Stimulated activated memory B cell treated with anti-CD40 and anti-IgM and Interleukin-4, amounts not matched to agents 10 μg/mL and 1 μg/mL and 100 μg/mL, for 72 hours (primary cell): ENCODE data around the gene EEFSEC.

Experiments
- ATAC-seq: fragments of 150-1000 bp; cut with Tn5 transposase; 2 replicates; pipeline ENCODE4 v1.10.0; 2021
- H3K27ac Mint-ChIP-seq: one replicate; pipeline ENCODE4 v1.8.0; 2022; ENCODE audit warnings: mild to moderate bottlenecking, mixed read lengths
- H3K27me3 Mint-ChIP-seq: one replicate; pipeline ENCODE4 v1.8.0; 2022; ENCODE audit warnings: mixed read lengths
- H3K36me3 Mint-ChIP-seq: one replicate; pipeline ENCODE4 v1.8.0; 2022; ENCODE audit warnings: mixed read lengths
- H3K4me1 Mint-ChIP-seq: one replicate; pipeline ENCODE4 v1.8.0; 2022; ENCODE audit warnings: mixed read lengths
- H3K4me3 Mint-ChIP-seq: one replicate; pipeline ENCODE4 v1.8.0; 2022; ENCODE audit warnings: mild to moderate bottlenecking, moderate library complexity, mixed read lengths
- H3K9me3 Mint-ChIP-seq: one replicate; pipeline ENCODE4 v1.8.0; 2022; ENCODE audit warnings: mixed read lengths

EEFSEC gene

GRCh38 chr3:128273109-128273840, 120.0 kb downstream of the EEFSEC start:
- Mint-ChIP-seq H3K4me3 (no peak overlapping the region), H3K27ac (no peak overlapping the region), H3K36me3 (peaks cover 33% of the 10 kb centered on the region), H3K27me3 (no peaks in the 10 kb centered on the region), H3K9me3 (no peaks in the 10 kb centered on the region), H3K4me1 (no peaks in the 10 kb centered on the region)
- no peak for ATAC-seq

DNA sequence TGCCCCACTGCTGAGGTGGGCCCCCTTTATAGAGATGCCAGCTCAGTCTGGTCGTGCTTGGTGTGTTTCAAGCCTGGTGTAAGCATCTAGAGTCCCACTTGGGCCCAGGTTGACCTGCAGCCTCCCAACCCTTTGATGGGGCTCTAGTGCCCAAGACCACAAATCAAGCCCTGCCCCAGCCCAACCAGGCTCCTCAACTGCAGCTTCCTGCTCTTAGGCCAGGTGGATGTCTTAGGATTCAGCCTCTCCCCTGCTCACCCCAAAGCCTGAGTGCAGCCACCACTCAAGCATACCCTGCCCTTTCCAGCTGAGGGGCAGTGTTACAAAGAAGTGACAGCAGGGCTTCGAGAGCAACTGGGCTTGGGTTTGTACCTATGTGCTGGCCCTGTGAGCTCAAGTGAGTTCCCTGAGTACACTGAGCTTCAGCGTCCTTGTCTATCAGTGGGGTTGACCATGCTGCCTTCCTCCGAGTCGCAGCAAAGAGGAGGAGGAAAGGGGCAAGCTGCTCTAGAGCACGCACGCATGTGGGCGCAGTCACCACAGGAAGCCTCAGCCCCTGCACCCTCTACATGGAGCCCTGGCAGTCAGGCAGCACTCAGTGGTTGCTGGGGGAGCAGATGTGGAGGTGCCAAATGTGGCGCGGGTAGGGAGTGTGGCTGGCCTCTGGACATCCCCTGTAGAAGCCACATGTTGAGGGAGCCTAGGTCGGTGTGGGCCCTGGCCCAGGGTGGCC, 120.7 kb downstream of the EEFSEC start:
- no peak for ATAC-seq
- no peaks in the 10 kb centered on the region for H3K27me3 Mint-ChIP-seq
- no peak overlapping the region for H3K4me3 Mint-ChIP-seq
- H3K4me1 Mint-ChIP-seq: no peaks in the 10 kb centered on the region
- H3K9me3 Mint-ChIP-seq: no peaks in the 10 kb centered on the region
- H3K36me3 Mint-ChIP-seq: peaks cover 26% of the 10 kb centered on the region
- H3K27ac Mint-ChIP-seq: no peak overlapping the region

DNA sequence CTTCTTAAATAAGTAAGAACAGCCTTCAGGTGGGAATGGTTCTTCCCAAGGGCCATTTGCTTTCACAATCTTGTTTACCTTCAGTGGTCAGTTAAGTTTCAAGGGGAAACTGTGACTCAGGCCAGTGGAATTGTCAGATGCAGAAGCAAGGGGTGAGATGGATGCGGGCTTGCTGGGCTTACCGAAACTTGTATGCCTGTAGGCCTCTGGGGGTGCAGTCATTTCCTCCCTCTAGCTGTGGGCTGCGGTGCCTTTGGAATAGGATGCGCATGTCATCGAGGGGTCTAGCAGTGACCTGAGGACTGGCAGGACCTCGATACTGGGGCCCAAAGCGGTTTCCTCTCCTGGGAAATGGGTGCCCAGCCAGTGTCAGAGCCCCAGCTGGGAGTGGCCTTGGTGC, 121.6 kb downstream of the EEFSEC start:
- no peaks in the 10 kb centered on the region for H3K27me3 Mint-ChIP-seq
- no peaks in the 10 kb centered on the region for H3K4me1 Mint-ChIP-seq
- H3K36me3 Mint-ChIP-seq: peaks cover 20% of the 10 kb centered on the region
- H3K4me3 Mint-ChIP-seq: no peak overlapping the region
- H3K9me3 Mint-ChIP-seq: no peaks in the 10 kb centered on the region
- ATAC-seq: no peak
- H3K27ac Mint-ChIP-seq: no peak overlapping the region

- H3K9me3 Mint-ChIP-seq: no peaks in the 10 kb centered on the region
- H3K4me3 Mint-ChIP-seq: no peak overlapping the region
- H3K27me3 Mint-ChIP-seq: no peaks in the 10 kb centered on the region
- H3K4me1 Mint-ChIP-seq: no peaks in the 10 kb centered on the region
- H3K36me3 Mint-ChIP-seq: peaks cover 17% of the 10 kb centered on the region
- no peak overlapping the region for H3K27ac Mint-ChIP-seq
- ATAC-seq: no peak
Measured at GRCh38 chr3:128275316-128276145, 122.2 kb downstream of the EEFSEC start.

DNA sequence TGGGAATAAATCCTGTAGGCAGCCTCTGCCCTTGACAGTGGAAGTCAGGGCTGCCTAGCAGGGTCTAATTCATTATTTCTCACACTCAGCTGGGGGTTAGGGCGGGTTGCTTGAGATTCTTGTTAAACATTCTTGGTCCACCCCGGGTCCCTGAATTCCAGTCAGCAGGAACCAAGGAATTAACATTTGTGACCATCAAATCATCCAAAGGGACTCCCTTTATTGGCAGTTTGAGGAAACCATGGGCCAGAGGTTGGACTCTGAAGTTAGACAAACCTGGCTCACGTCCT, 122.8 kb downstream of the EEFSEC start:
- no peaks in the 10 kb centered on the region for H3K27me3 Mint-ChIP-seq
- no peak overlapping the region for H3K27ac Mint-ChIP-seq
- no peaks in the 10 kb centered on the region for H3K4me1 Mint-ChIP-seq
- H3K36me3 Mint-ChIP-seq: peaks cover 18% of the 10 kb centered on the region
- H3K4me3 Mint-ChIP-seq: no peak overlapping the region
- ATAC-seq: no peak
- H3K9me3 Mint-ChIP-seq: no peaks in the 10 kb centered on the region

DNA sequence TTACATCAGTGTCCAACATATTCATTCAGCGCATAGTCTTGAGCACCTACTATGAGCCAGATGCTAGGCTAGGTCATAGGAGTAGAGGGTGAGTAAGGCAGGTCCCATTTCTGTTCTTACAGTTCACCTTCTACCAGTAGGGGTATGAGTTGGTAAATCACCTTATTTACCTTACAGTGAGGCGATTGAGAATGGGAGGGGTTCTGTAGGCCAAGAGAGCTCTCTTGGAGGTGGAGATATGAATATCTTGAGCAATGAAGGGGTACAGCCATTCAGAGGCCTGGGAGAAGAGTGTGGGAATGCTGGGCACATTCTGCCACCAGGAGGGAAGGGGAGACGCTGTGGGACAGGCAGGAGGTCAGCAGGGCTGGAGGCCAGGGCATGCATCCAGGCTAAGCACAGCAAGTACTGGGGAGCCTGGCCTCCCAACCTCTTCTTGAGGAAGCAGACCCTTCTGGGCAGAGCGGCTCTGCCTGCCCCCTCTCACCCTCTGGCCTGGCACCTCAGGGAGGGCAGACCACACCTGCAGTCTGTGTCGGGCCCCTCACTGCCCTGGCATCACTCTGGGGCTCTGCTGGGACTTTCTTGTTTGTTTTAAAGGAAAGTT, 123.4 kb downstream of the EEFSEC start:
- Mint-ChIP-seq H3K27ac (no peak overlapping the region), H3K27me3 (no peaks in the 10 kb centered on the region), H3K4me3 (no peak overlapping the region), H3K4me1 (no peaks in the 10 kb centered on the region), H3K36me3 (peaks cover 19% of the 10 kb centered on the region), H3K9me3 (no peaks in the 10 kb centered on the region)
- ATAC-seq: no peak

- H3K36me3 Mint-ChIP-seq: peaks cover 11% of the 10 kb centered on the region
- no peaks in the 10 kb centered on the region for H3K27me3 Mint-ChIP-seq
- no peak overlapping the region for H3K27ac Mint-ChIP-seq
- no peaks in the 10 kb centered on the region for H3K9me3 Mint-ChIP-seq
- no peak for ATAC-seq
- H3K4me3 Mint-ChIP-seq: no peak overlapping the region
- no peaks in the 10 kb centered on the region for H3K4me1 Mint-ChIP-seq
Measured at GRCh38 chr3:128277378-128278069, 124.2 kb downstream of the EEFSEC start.

DNA sequence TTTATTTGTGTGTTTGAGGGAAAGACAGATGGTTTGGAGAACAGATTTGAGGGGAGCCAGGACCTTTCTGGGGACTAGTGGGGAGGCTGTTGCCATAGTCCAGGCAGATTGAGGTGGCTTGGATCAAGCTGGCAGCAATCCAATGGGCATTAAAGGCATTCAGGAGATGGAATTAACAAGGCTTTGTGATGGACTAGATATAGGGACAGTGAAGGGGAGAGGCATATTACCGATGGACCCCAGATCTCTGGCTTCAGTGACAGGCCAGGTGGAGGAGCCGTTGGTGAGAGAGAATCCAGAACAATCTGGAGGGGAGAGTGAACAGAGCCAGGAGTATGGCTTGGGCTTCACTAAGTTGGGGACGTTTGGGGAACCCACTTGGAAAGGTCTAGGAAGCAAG, 124.8 kb downstream of the EEFSEC start:
- ATAC-seq: no peak
- Mint-ChIP-seq H3K4me3 (no peak overlapping the region), H3K27ac (no peak overlapping the region)

DNA sequence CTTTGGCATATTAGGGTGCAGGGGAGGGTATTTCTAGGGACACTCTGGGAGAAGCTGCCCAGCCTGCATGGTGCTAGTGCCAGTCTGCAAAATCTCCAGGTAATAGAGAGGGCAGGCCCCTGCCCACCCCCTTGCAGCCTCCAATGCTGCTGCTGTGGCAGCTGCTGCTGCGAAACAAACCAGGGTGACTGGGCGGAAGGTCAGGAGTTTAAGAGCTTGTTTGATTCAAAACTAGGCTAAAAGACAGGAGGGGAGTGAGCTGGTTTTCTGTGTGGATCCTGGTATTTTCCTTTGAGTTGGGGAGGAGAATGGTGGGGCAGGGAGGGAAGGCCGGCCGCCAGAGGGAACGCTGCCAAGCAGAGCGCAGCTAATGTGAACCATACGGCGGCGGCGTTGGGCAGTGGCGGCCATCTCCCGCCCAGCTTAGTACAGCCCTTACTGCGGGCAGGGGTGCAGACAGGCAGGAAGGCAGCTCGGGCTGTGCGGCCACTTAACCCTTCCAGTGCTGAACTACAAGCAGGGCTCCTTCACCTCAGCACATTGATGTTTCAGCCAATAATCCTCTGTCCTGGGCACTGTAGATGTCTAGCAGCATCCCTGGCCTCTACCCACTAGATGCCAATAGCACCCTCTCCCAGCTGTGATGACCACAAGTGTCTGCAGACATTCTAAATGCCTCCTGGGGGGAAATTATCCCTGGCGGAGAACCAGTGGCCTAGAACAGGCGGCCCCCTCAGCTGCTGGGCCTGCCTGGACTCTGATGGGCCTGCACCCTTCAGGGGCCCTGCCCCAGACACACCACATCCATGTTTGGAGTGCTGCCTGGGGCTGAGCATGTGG, 125.7 kb downstream of the EEFSEC start:
- Mint-ChIP-seq H3K9me3 (no peaks in the 10 kb centered on the region), H3K27me3 (no peaks in the 10 kb centered on the region), H3K36me3 (peaks cover 18% of the 10 kb centered on the region), H3K4me1 (no peaks in the 10 kb centered on the region), H3K4me3 (no peak overlapping the region), H3K27ac (no peak overlapping the region)
- ATAC-seq: no peak

More for the DNA sequence above, 124.8 kb downstream of the EEFSEC start:
- Mint-ChIP-seq H3K36me3 (peaks cover 9% of the 10 kb centered on the region), H3K4me1 (no peaks in the 10 kb centered on the region), H3K9me3 (no peaks in the 10 kb centered on the region), H3K27me3 (no peaks in the 10 kb centered on the region)

DNA sequence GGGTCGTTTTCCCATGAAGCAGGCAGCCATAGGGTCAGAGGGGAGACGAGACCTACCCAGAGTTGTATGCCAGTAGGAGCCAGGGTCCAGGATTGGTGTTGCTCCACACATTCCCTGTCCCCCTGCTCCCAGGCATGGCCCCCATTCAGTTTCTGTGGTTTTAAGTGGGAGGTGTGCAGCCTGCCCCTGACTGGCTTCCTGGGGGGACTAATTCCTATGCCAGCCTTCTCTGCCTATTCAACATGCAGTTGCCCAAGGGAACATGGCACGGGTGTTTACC, 126.3 kb downstream of the EEFSEC start:
- Mint-ChIP-seq H3K36me3 (peaks cover 20% of the 10 kb centered on the region), H3K4me1 (no peaks in the 10 kb centered on the region), H3K27ac (no peak overlapping the region), H3K27me3 (no peaks in the 10 kb centered on the region), H3K9me3 (no peaks in the 10 kb centered on the region), H3K4me3 (no peak overlapping the region)
- ATAC-seq: no peak

GRCh38 chr3:128280481-128281052, 127.3 kb downstream of the EEFSEC start:
- no peak overlapping the region for H3K27ac Mint-ChIP-seq
- peaks cover 27% of the 10 kb centered on the region for H3K36me3 Mint-ChIP-seq
- H3K27me3 Mint-ChIP-seq: no peaks in the 10 kb centered on the region
- ATAC-seq: no peak
- H3K4me1 Mint-ChIP-seq: no peaks in the 10 kb centered on the region
- no peaks in the 10 kb centered on the region for H3K9me3 Mint-ChIP-seq
- no peak overlapping the region for H3K4me3 Mint-ChIP-seq

DNA sequence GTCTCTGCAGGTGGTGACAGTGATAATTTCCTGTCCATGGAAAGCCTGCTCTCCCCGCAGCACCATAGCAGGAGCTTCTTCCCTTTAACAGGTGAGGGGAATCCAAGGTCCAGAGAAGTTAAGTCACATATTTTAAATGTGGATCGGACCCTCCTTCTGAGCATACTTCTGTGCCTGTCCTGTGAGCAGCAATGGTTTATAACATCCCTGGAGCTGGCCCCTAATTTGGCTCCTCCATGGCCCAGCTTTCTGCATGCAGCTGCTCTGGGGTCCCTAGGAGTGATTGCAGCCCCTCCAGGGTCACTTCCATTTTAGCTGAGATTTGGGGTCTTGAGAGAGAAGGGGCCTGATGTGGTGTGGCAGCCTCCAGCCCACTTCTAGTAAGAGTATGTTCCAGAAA, 127.8 kb downstream of the EEFSEC start:
- Mint-ChIP-seq H3K36me3 (peaks cover 29% of the 10 kb centered on the region), H3K4me1 (no peaks in the 10 kb centered on the region), H3K9me3 (no peaks in the 10 kb centered on the region), H3K27ac (no peak overlapping the region), H3K27me3 (no peaks in the 10 kb centered on the region), H3K4me3 (no peak overlapping the region)
- ATAC-seq: no peak

DNA sequence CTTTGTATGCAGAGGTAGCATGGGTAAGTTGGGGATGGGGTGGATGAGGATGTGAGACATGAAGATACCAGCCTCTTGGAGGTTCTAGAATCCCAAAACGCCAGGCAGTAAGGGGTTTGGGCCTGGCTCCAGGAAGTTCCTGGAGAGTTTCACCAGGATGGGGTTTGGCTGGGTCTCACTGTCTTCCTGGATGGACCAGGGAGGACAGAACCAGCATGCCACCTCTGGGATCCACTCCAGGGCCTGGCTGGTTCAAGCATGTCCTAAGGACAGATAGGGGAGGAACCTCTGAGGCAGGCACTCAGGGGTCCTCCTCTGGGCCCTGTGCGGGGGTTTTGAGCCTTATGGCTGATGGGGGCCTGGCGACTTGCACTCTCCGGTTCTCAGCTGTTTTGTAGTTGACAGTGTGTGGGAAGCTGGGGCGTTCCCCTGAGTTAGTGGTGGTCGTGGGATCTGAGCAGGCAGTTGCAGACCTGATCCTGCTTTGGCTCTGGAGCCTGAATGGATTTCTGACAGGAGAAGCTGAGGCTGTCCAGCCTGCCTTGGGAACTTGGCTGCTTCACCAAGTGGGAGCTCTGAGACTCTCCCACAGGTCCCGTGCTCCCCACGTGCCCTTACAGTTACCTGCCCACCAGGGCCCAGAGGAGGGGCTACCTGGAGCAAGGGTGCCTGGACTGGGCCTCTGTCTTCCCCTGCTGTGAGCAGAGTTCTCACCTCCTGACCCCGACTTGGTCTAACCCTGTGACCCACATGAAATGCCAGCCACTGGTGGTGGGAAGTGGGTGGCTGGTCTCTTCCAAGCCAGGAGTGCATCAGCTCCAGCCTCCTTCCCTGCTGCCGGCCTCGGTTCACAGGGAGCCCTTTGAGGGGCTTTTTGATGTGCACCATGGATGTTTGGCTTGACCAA, 128.4 kb downstream of the EEFSEC start:
- ATAC-seq: no peak
- Mint-ChIP-seq H3K36me3 (peaks cover 34% of the 10 kb centered on the region), H3K4me1 (no peaks in the 10 kb centered on the region), H3K27ac (no peak overlapping the region), H3K27me3 (no peaks in the 10 kb centered on the region), H3K9me3 (no peaks in the 10 kb centered on the region), H3K4me3 (no peak overlapping the region)
